IMR-90 (cell line): ENCODE data around the gene CCND1. TPM values are rescaled to one million over a fixed set of nuclear protein-coding genes. Genes with fewer than 3 reads are reported as not detected.

Experiments used
- ATAC-seq: fragments of 200-7000 bp; cut with Tn5 transposase; 2 replicates; pipeline ENCODE4 v1.9.1; 2020; ENCODE audit warnings: low read depth, mild to moderate bottlenecking, moderate library complexity
- BruUV-seq: library from RNA; stranded (reverse); fragments of 400-500 nt; replicated peaks from 2 replicates; lab custom pipeline; 2021; lab: Mats Ljungman, UMichigan
- CTCF ChIA-PET: fragments of 300-600 bp; formaldehyde crosslinking; extraction: SDS; loops from one replicate; lab custom pipeline; 2021; ENCODE audit warnings: antibody characterized with exemption; lab: Yijun Ruan, JAX
- POLR2A ChIA-PET: fragments of 300-600 bp; sonication (Branson Sonifier 250); formaldehyde crosslinking; loops from one replicate; lab custom pipeline; 2022; ENCODE audit warnings: antibody characterized with exemption; ENCODE audit not compliant: unreplicated experiment; lab: Charles Lee
- DNase-seq: peaks from one replicate; pipeline ENCODE4 v3.0.0; 2013
- H2AFZ ChIP-seq: replicated peaks from 2 replicates; pipeline ENCODE3; 2013; ENCODE audit warnings: low read length, mild to moderate bottlenecking; ENCODE audit not compliant: poor library complexity
- H2AK5ac ChIP-seq: 2 replicates; pipeline ENCODE4 v1.6.1; 2013; ENCODE audit warnings: low read depth, low read length, inconsistent platforms
- H2AK9ac ChIP-seq: replicated peaks from 2 replicates; pipeline ENCODE3; 2013; ENCODE audit warnings: mild to moderate bottlenecking, low read depth, low read length, moderate library complexity; ENCODE audit not compliant: poor library complexity
- H2BK120ac ChIP-seq: 2 replicates; pipeline ENCODE4 v1.6.1; 2013; ENCODE audit warnings: low read depth, low read length, inconsistent platforms
- H2BK15ac ChIP-seq: 3 replicates; pipeline ENCODE4 v1.6.1; 2013; ENCODE audit warnings: low read depth, low read length, inconsistent platforms
- H2BK20ac ChIP-seq: 2 replicates; pipeline ENCODE4 v1.6.1; 2013; ENCODE audit warnings: low read depth, mild to moderate bottlenecking, inconsistent platforms, low read length, moderate library complexity
- H2BK5ac ChIP-seq: 2 replicates; pipeline ENCODE4 v1.6.1; 2013; ENCODE audit warnings: mild to moderate bottlenecking, low read depth, low read length, inconsistent platforms; ENCODE audit not compliant: poor library complexity, severe bottlenecking
- H3K14ac ChIP-seq: replicated peaks from 2 replicates; pipeline ENCODE4 v1.6.1; 2013; ENCODE audit warnings: low read depth, low read length, inconsistent platforms
- H3K18ac ChIP-seq: 2 replicates; pipeline ENCODE4 v1.6.1; 2013; ENCODE audit warnings: low read depth, low read length, control low read depth
- H3K23ac ChIP-seq: 2 replicates; pipeline ENCODE4 v1.6.1; 2013; ENCODE audit warnings: low read depth, low read length, inconsistent platforms
- H3K27ac ChIP-seq: 2 replicates; pipeline ENCODE4 v1.5.1; 2013; ENCODE audit warnings: mild to moderate bottlenecking, control low read depth, low read length; ENCODE audit not compliant: insufficient read depth
- H3K27me3 ChIP-seq: 2 replicates; pipeline ENCODE4 v1.6.1; 2013; ENCODE audit warnings: low read length; ENCODE audit not compliant: control insufficient read depth, insufficient read depth
- H3K36me3 ChIP-seq: 2 replicates; pipeline ENCODE4 v1.6.1; 2013; ENCODE audit warnings: low read length, mixed read lengths; ENCODE audit not compliant: control insufficient read depth, insufficient read depth
- H3K4ac ChIP-seq: 2 replicates; pipeline ENCODE4 v1.6.1; 2013; ENCODE audit warnings: low read depth, low read length, inconsistent platforms
- H3K4me1 ChIP-seq: 2 replicates; pipeline ENCODE4 v1.6.1; 2013; ENCODE audit warnings: low read length, mixed read lengths; ENCODE audit not compliant: control insufficient read depth, insufficient read depth
- H3K4me2 ChIP-seq: 2 replicates; pipeline ENCODE4 v1.6.1; 2013; ENCODE audit warnings: low read depth, mild to moderate bottlenecking, control low read depth, low read length, moderate library complexity
- H3K4me3 ChIP-seq: 2 replicates; pipeline ENCODE4 v1.5.1; 2013; ENCODE audit warnings: low read depth, mild to moderate bottlenecking, control low read depth, low read length, moderate library complexity; ENCODE audit not compliant: insufficient read depth
- H3K56ac ChIP-seq: 2 replicates; pipeline ENCODE4 v1.6.1; 2013; ENCODE audit warnings: low read length, inconsistent platforms; ENCODE audit not compliant: insufficient read depth; ENCODE audit errors: extremely low read depth
- H3K79me1 ChIP-seq, 2 experiments: 2 replicates each; pipeline ENCODE4 v1.6.1; 2013; ENCODE audit warnings: low read length in 2 of 2, inconsistent platforms in 1 of 2, low read depth in 1 of 2
- H3K9ac ChIP-seq: 2 replicates; pipeline ENCODE4 v1.6.1; 2013; ENCODE audit warnings: low read depth, low read length, control low read depth
- H3K9me1 ChIP-seq: 2 replicates; pipeline ENCODE4 v1.6.1; 2013; ENCODE audit warnings: low read length, inconsistent platforms; ENCODE audit not compliant: insufficient read depth
- H3K9me3 ChIP-seq: 2 replicates; pipeline ENCODE4 v1.6.1; 2013; ENCODE audit warnings: low read length; ENCODE audit not compliant: control insufficient read depth, insufficient read depth
- H4K20me1 ChIP-seq: 2 replicates; pipeline ENCODE4 v1.6.1; 2013; ENCODE audit warnings: low read length, inconsistent platforms; ENCODE audit not compliant: insufficient read depth
- H4K5ac ChIP-seq: 2 replicates; pipeline ENCODE4 v1.6.1; 2013; ENCODE audit warnings: mild to moderate bottlenecking, low read depth, low read length, control low read depth
- H4K8ac ChIP-seq, 2 experiments: 2 replicates each; pipeline ENCODE4 v1.6.1; 2013; ENCODE audit warnings: low read depth in 2 of 2, low read length in 2 of 2, control low read depth in 1 of 2, inconsistent platforms in 1 of 2
- H4K91ac ChIP-seq: 2 replicates; pipeline ENCODE4 v1.6.1; 2013; ENCODE audit warnings: low read depth, low read length, inconsistent platforms; ENCODE audit not compliant: insufficient read depth
- BHLHE40 ChIP-seq: fragments of 150-350 bp; IDR thresholded peaks from 2 replicates; pipeline ENCODE4 v1.6.1; 2016; ENCODE audit warnings: mild to moderate bottlenecking, low read depth, low read length
- CEBPB ChIP-seq: IDR thresholded peaks from 2 replicates; pipeline ENCODE4 v1.6.1; 2012; ENCODE audit warnings: low read depth, low read length, improper control_type of control experiment
- CHD1 ChIP-seq: IDR thresholded peaks from 2 replicates; pipeline ENCODE4 v1.6.1; 2012; ENCODE audit warnings: low read depth, low read length, improper control_type of control experiment
- FOS ChIP-seq: fragments of 150-350 bp; IDR thresholded peaks from 2 replicates; pipeline ENCODE4 v1.6.1; 2016; ENCODE audit warnings: low read depth, low read length
- MAFK ChIP-seq: IDR thresholded peaks from 2 replicates; pipeline ENCODE4 v1.6.1; 2012; ENCODE audit warnings: low read depth, low read length, improper control_type of control experiment
- MAZ ChIP-seq: IDR thresholded peaks from 2 replicates; pipeline ENCODE4 v1.6.1; 2012; ENCODE audit warnings: low read depth, mild to moderate bottlenecking, low read length, improper control_type of control experiment, moderate library complexity, borderline replicate concordance
- MXI1 ChIP-seq: IDR thresholded peaks from 2 replicates; pipeline ENCODE4 v1.6.1; 2012; ENCODE audit warnings: low read depth, mild to moderate bottlenecking, low read length, moderate library complexity, borderline replicate concordance
- NFE2L2 ChIP-seq: fragments of 150-350 bp; IDR thresholded peaks from 2 replicates; pipeline ENCODE4 v1.6.1; 2016; ENCODE audit warnings: low read depth, mild to moderate bottlenecking, low read length
- POLR2A ChIP-seq: IDR thresholded peaks from 2 replicates; pipeline ENCODE4 v1.6.1; 2012; ENCODE audit warnings: mild to moderate bottlenecking, low read depth, low read length
- RAD21 ChIP-seq: IDR thresholded peaks from 2 replicates; pipeline ENCODE4 v1.6.1; 2012; ENCODE audit warnings: low read length, improper control_type of control experiment
- RCOR1 ChIP-seq: IDR thresholded peaks from 2 replicates; pipeline ENCODE4 v1.6.1; 2012; ENCODE audit warnings: mild to moderate bottlenecking, low read length, improper control_type of control experiment; ENCODE audit not compliant: insufficient replicate concordance
- RFX5 ChIP-seq: IDR thresholded peaks from 2 replicates; pipeline ENCODE4 v1.8.0; 2012; ENCODE audit warnings: low read depth, mild to moderate bottlenecking, low read length, moderate library complexity
- SMC3 ChIP-seq: fragments of 150-350 bp; IDR thresholded peaks from 2 replicates; pipeline ENCODE4 v1.6.1; 2016; ENCODE audit warnings: low read depth, mild to moderate bottlenecking, antibody characterized with exemption, low read length, moderate library complexity
- WGBS, 2 experiments: methylation state at CpG; one replicate each; pipeline versions ENCODE4 v1.1.5 to v1.1.7; 2013; ENCODE audit warnings: missing lambda C conversion rate in 2 of 2; ENCODE audit not compliant: insufficient read length in 1 of 2; ENCODE audit errors: extremely low coverage in 2 of 2; 5-methylcytosine and 5-hydroxymethylcytosine counted together
- dilution Hi-C: fragments of 300-500 bp; cut with HindIII; formaldehyde crosslinking; loops from one replicate; pipeline ENCODE4 v1.14.3; 2018; ENCODE audit warnings: low sequenced_read_pairs; ENCODE audit not compliant: unreplicated experiment
- in situ Hi-C: fragments of 300-500 bp; cut with MboI; formaldehyde crosslinking; loops from 3 replicates; pipeline ENCODE4 v1.14.3; 2019; ENCODE audit warnings: low sequenced_read_pairs, inconsistent platforms, mixed read lengths
- intact Hi-C: fragments of 100-400 bp; cut with micrococcal nuclease; formaldehyde crosslinking; loops from 2 replicates; pipeline ENCODE4 v1.10.0; 2022
- polyA plus RNA-seq, 3 experiments: library from polyadenylated mRNA; depleted of rRNA; stranded (reverse); fragments of >200 nt; gene quantifications; 2 replicates each; pipeline ENCODE4 v1.2.3, GENCODE V29; 2012; ENCODE audit warnings: low replicate concordance in 1 of 3
- total RNA-seq: library from RNA; depleted of rRNA; stranded (reverse); fragments of >200 nt; gene quantifications from 2 replicates; pipeline ENCODE4 v1.2.3, GENCODE V29; 2012
- TF ChIP-seq, protein P1 (sequence below): fragments of 150-350 bp; IDR thresholded peaks from 2 replicates; pipeline ENCODE4 v1.6.1; 2016; ENCODE audit warnings: low read depth, mild to moderate bottlenecking, low read length, moderate library complexity, borderline replicate concordance
- TF ChIP-seq, protein P2 (sequence below): conservative IDR thresholded peaks from 2 replicates; pipeline ENCODE4 v1.5.1; 2012; ENCODE audit warnings: mild to moderate bottlenecking, low read depth, low read length, improper control_type of control experiment
- TF ChIP-seq, protein P3 (sequence below): fragments of 150-350 bp; IDR thresholded peaks from 2 replicates; pipeline ENCODE4 v1.6.1; 2017; ENCODE audit warnings: mild to moderate bottlenecking, antibody characterized with exemption, low read length, low read depth

The CCND1 gene
- total and polyA plus RNA-seq, 2 of the 4 experiments (the other 2 are of a cell fraction): 481 to 748 TPM

DNA sequence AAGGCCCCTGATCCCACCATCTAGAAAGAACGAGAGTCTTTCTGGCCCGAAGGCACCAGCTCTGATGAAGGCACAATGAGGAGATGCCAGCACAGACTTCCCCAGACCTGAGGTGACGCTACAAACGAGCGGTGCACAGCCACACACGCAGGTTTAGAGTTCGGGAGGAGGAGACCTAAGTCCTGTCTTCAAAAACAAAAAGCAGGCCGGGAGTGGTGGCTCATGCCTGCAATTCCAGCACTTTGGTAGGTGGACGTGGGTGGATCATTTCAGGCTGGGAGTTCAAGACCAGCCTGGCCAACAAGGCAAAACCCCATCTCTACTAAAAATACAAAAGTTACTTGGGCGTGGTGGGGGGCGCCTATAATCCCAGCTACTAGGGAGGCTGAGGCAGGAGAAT is 24.7 kb downstream of the CCND1 start:
- intact Hi-C loops: no loop called here
- Histone ChIP-seq H3K4me1 (peaks cover 3% of the 10 kb centered on the region; the same call in 1 of the 2 replicates), H2BK15ac (no peak overlapping the region), H3K14ac (no peak overlapping the region), H2AK9ac (no peak overlapping the region), H3K79me1 (peaks cover 20 to 53% of the 10 kb centered on the region in 2 experiments), H2BK5ac (no peak overlapping the region), H3K9ac (no peak overlapping the region), H2AFZ (no peak overlapping the region), H3K36me3 (peaks cover 42% of the 10 kb centered on the region), H2BK120ac (no peak overlapping the region), H4K91ac (no peak overlapping the region), H3K4me2 (no peak overlapping the region), H4K5ac (no peak overlapping the region), H3K9me3 (no peaks in the 10 kb centered on the region), H3K4me3 (no peak overlapping the region), H3K9me1 (no peaks in the 10 kb centered on the region), H2BK20ac (no peak overlapping the region), H4K20me1 (peaks cover 8% of the 10 kb centered on the region), H3K56ac (no peak overlapping the region), H3K27me3 (no peaks in the 10 kb centered on the region), H3K18ac (no peak overlapping the region), H3K27ac (no peak overlapping the region), H3K4ac (no peak overlapping the region), H4K8ac (no peak overlapping the region), H2AK5ac (no peak overlapping the region), H3K23ac (no peak overlapping the region)
- CTCF ChIA-PET: no interaction called here
- WGBS, 2 experiments: 84% methylated on average over 5 of the region's 11 CpGs; no CpG with 5 or more reads in 1 of the 2 experiments
- in situ Hi-C loops: loop anchor here (25.0 kb wide), 2 partner anchors 728 to 1053 kb away; no protein-coding TSS in a partner anchor
- TF ChIP-seq, protein P1, sequence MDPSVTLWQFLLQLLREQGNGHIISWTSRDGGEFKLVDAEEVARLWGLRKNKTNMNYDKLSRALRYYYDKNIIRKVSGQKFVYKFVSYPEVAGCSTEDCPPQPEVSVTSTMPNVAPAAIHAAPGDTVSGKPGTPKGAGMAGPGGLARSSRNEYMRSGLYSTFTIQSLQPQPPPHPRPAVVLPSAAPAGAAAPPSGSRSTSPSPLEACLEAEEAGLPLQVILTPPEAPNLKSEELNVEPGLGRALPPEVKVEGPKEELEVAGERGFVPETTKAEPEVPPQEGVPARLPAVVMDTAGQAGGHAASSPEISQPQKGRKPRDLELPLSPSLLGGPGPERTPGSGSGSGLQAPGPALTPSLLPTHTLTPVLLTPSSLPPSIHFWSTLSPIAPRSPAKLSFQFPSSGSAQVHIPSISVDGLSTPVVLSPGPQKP: no peak
- TF ChIP-seq CEBPB (no peak), BHLHE40 (no peak), FOS (no peak), POLR2A (no peak), SMC3 (no peak), RAD21 (no peak), NFE2L2 (no peak), RCOR1 (no peak), MAFK (no peak), RFX5 (no peak), MXI1 (no peak), CHD1 (no peak), MAZ (no peak)
- TF ChIP-seq, protein P2, sequence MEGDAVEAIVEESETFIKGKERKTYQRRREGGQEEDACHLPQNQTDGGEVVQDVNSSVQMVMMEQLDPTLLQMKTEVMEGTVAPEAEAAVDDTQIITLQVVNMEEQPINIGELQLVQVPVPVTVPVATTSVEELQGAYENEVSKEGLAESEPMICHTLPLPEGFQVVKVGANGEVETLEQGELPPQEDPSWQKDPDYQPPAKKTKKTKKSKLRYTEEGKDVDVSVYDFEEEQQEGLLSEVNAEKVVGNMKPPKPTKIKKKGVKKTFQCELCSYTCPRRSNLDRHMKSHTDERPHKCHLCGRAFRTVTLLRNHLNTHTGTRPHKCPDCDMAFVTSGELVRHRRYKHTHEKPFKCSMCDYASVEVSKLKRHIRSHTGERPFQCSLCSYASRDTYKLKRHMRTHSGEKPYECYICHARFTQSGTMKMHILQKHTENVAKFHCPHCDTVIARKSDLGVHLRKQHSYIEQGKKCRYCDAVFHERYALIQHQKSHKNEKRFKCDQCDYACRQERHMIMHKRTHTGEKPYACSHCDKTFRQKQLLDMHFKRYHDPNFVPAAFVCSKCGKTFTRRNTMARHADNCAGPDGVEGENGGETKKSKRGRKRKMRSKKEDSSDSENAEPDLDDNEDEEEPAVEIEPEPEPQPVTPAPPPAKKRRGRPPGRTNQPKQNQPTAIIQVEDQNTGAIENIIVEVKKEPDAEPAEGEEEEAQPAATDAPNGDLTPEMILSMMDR: no peak
- TF ChIP-seq, protein P3, sequence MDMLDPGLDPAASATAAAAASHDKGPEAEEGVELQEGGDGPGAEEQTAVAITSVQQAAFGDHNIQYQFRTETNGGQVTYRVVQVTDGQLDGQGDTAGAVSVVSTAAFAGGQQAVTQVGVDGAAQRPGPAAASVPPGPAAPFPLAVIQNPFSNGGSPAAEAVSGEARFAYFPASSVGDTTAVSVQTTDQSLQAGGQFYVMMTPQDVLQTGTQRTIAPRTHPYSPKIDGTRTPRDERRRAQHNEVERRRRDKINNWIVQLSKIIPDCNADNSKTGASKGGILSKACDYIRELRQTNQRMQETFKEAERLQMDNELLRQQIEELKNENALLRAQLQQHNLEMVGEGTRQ: no peak
- POLR2A ChIA-PET: interaction anchor here (0.5 to 0.6 kb wide), 2 partner anchors 15 to 498 kb away, joined by 3 to 12 read pairs; no protein-coding TSS in a partner anchor
- ATAC-seq: no peak
- dilution Hi-C loops: no loop called here
- BruUV-seq: no TSS peak
- DNase-seq: no peak
